ENCODE data around the gene HLA-DQB1. TPM values are rescaled to one million over a fixed set of nuclear protein-coding genes. Genes with fewer than 3 reads are reported as not detected.
"Not testable (repeated sequence)": the region's sequence is repeated elsewhere in the genome, so short reads cannot be mapped to it uniquely, and the experiment has no call there.

The HLA-DQB1 gene
- 1 to 10 TPM in 3 of 4 donors, under 1 TPM in 1; 0.16 to 5.8 (median 1.4) TPM for total RNA-seq

- 1 to 5% methylated on average over 5 to 15 of the region's 16 CpGs for WGBS, 2 donors (ENCODE audit: low coverage in 1 of 2)
- H3K4me3 ChIP-seq, result peak within 1 kb of the TSS in 1 of 2 donors; percentile 12
- no peaks in the 10 kb centered on the region for H3K36me3 ChIP-seq
- no peaks in the 10 kb centered on the region for H3K4me1 ChIP-seq
- TF ChIP-seq POLR2A (IDR thresholded peaks at IDR 0.05) (no peak), EP300 (IDR thresholded peaks at IDR 0.05) (no peak)
- TF ChIP-seq, protein P1, sequence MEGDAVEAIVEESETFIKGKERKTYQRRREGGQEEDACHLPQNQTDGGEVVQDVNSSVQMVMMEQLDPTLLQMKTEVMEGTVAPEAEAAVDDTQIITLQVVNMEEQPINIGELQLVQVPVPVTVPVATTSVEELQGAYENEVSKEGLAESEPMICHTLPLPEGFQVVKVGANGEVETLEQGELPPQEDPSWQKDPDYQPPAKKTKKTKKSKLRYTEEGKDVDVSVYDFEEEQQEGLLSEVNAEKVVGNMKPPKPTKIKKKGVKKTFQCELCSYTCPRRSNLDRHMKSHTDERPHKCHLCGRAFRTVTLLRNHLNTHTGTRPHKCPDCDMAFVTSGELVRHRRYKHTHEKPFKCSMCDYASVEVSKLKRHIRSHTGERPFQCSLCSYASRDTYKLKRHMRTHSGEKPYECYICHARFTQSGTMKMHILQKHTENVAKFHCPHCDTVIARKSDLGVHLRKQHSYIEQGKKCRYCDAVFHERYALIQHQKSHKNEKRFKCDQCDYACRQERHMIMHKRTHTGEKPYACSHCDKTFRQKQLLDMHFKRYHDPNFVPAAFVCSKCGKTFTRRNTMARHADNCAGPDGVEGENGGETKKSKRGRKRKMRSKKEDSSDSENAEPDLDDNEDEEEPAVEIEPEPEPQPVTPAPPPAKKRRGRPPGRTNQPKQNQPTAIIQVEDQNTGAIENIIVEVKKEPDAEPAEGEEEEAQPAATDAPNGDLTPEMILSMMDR (IDR thresholded peaks at IDR 0.05), result no peak
- ATAC-seq, result peak; percentile 63
- peaks cover 0 to 2% (median 0%) of the 10 kb centered on the region in 3 donors for H3K9me3 ChIP-seq
- peaks cover 7% of the 10 kb centered on the region for H3K27me3 ChIP-seq
- no peak within 1 kb of the TSS for H3K27ac ChIP-seq
These were observed at the start of gene HLA-DQB1 for GRCh38 chr6:32666420-32667300. TSS of gene HLA-DQB1 (minus strand) at chr6:32666657. CDS start at chr6:32666607, 50 bp downstream.

DNA sequence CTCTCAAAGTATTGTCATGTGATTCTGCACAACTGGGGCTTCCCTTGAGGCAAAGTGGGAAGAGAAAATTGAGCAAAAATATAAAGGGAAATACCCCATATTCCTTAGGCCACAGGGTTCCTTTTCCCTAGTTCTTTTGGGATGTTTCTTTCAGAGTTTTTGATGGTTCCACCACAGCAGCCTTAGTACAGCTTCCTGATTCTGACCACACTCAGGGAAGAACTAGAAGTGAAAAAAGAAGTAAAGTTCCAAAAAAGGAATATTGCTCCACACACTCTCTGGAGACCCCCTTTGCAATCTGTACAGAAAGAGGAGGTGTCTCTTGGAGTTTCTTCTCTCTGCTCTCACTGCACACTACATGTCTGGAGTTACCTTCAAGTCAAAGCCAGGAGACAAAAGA, 46.8 kb upstream of the HLA-DQB1 start:
- Histone ChIP-seq H3K9me3 (no peaks in the 10 kb centered on the region), H3K27me3 (peaks cover 12% of the 10 kb centered on the region), H3K27ac (no peak overlapping the region), H3K4me1 (no peaks in the 10 kb centered on the region), H3K36me3 (no peaks in the 10 kb centered on the region), H3K4me3 (no peak overlapping the region)
- no peak for ATAC-seq
- TF ChIP-seq, protein P1 (IDR thresholded peaks at IDR 0.05), result no peak

- TF ChIP-seq POLR2A (IDR thresholded peaks at IDR 0.05) (no peak), EP300 (IDR thresholded peaks at IDR 0.05) (no peak), POLR2AphosphoS5 (IDR thresholded peaks at IDR 0.05) (no peak)
- TF ChIP-seq, protein P1 (IDR thresholded peaks at IDR 0.05), result no peak
- Histone ChIP-seq H3K4me3 (no peak overlapping the region), H3K27ac (no peak overlapping the region), H3K9me3 (no peaks in the 10 kb centered on the region), H3K4me1 (no peaks in the 10 kb centered on the region), H3K36me3 (no peaks in the 10 kb centered on the region), H3K27me3 (no peaks in the 10 kb centered on the region)
- ATAC-seq, result no peak
These were observed 43.2 kb upstream of the HLA-DQB1 start for GRCh38 chr6:32709625-32710024.

- not testable (repeated sequence) for H3K4me3 ChIP-seq, H3K9me3 ChIP-seq, ATAC-seq, H3K4me1 ChIP-seq, H3K36me3 ChIP-seq, H3K27ac ChIP-seq
- WGBS, 2 donors (ENCODE audit: low coverage in 1 of 2), result 83 to 89% methylated on average over 2 to 3 of the region's 3 CpGs
- peaks cover 21% of the 10 kb centered on the region for H3K27me3 ChIP-seq
These were observed 38.7 kb upstream of the HLA-DQB1 start for GRCh38 chr6:32705164-32705563.

- Histone ChIP-seq H3K4me3 (no peak overlapping the region), H3K27ac (no peak overlapping the region), H3K36me3 (no peaks in the 10 kb centered on the region), H3K27me3 (peaks cover 25% of the 10 kb centered on the region), H3K9me3 (no peaks in the 10 kb centered on the region), H3K4me1 (no peaks in the 10 kb centered on the region)
- ATAC-seq, result no peak
- WGBS, 2 donors (ENCODE audit: low coverage in 1 of 2), result 37 to 45% methylated on average over 4 of the region's 4 CpGs
- no peak for TF ChIP-seq POLR2A (IDR thresholded peaks at IDR 0.05)
- TF ChIP-seq, protein P1 (IDR thresholded peaks at IDR 0.05), result no peak
- TF ChIP-seq POLR2AphosphoS5 (IDR thresholded peaks at IDR 0.05), result no peak
- no peak for TF ChIP-seq EP300 (IDR thresholded peaks at IDR 0.05)
These were observed 36.9 kb upstream of the HLA-DQB1 start for GRCh38 chr6:32703347-32703746.
